HepG2 (cell line): Measurements from ENCODE around the gene LRRC25. TPM values are rescaled to one million over a fixed set of nuclear protein-coding genes. Genes with fewer than 3 reads are reported as not detected.

Experiments
- GLMP ChIP-seq: sonication (generic); formaldehyde crosslinking; IDR thresholded peaks from 2 replicates; pipeline ENCODE4 v1.9.0; 2021; ENCODE audit warnings: missing genetic modification reagents, mild to moderate bottlenecking, borderline replicate concordance
- HES4 ChIP-seq: sonication (generic); formaldehyde crosslinking; IDR thresholded peaks from 2 replicates; pipeline ENCODE4 v1.9.0; 2021; ENCODE audit warnings: mild to moderate bottlenecking, missing genetic modification reagents, borderline replicate concordance
- HNRNPLL ChIP-seq: fragments of 200-400 bp; formaldehyde crosslinking; IDR thresholded peaks from 2 replicates; pipeline ENCODE4 v1.6.1; 2017; ENCODE audit warnings: mild to moderate bottlenecking, low read depth, low read length; ENCODE audit not compliant: poor library complexity, severe bottlenecking
- NBN ChIP-seq: fragments of 450-650 bp; conservative IDR thresholded peaks from 2 replicates; pipeline ENCODE4 v1.6.1; 2017
- NFIC ChIP-seq: IDR thresholded peaks from 2 replicates; pipeline ENCODE4 v1.6.1; 2012; ENCODE audit warnings: mild to moderate bottlenecking, low read length, inconsistent platforms
- NR1H2 ChIP-seq: sonication (generic); formaldehyde crosslinking; IDR thresholded peaks from 2 replicates; pipeline ENCODE4 v1.8.1; 2022; ENCODE audit warnings: low read depth, missing genetic modification reagents, borderline replicate concordance
- SRSF9 ChIP-seq: fragments of 200-400 bp; formaldehyde crosslinking; IDR thresholded peaks from 2 replicates; pipeline ENCODE4 v1.6.1; 2018; ENCODE audit warnings: borderline replicate concordance, mild to moderate bottlenecking, low read depth, low read length; ENCODE audit not compliant: insufficient read depth, poor library complexity, severe bottlenecking
- ZFP62 ChIP-seq: sonication (generic); formaldehyde crosslinking; IDR thresholded peaks from 2 replicates; pipeline ENCODE4 v1.4.0; 2020; ENCODE audit warnings: missing genetic modification reagents
- ZFP91 ChIP-seq: sonication (generic); formaldehyde crosslinking; IDR thresholded peaks from 2 replicates; pipeline ENCODE4 v1.9.0; 2022; ENCODE audit warnings: missing genetic modification reagents, mild to moderate bottlenecking, borderline replicate concordance
- ZNF20 ChIP-seq: sonication (generic); formaldehyde crosslinking; IDR thresholded peaks from 2 replicates; pipeline ENCODE4 v1.4.0; 2020; ENCODE audit warnings: mild to moderate bottlenecking, moderate library complexity, missing genetic modification reagents
- ZNF30 ChIP-seq: sonication (generic); formaldehyde crosslinking; IDR thresholded peaks from 2 replicates; pipeline ENCODE4 v1.5.0; 2020; ENCODE audit warnings: mild to moderate bottlenecking, missing genetic modification reagents
- ZNF530 ChIP-seq: sonication (generic); formaldehyde crosslinking; IDR thresholded peaks from 2 replicates; pipeline ENCODE4 v1.5.0; 2020; ENCODE audit warnings: low read depth, mild to moderate bottlenecking, missing genetic modification reagents
- ZNF552 ChIP-seq: sonication (generic); formaldehyde crosslinking; IDR thresholded peaks from 2 replicates; pipeline ENCODE4 v1.9.0; 2022; ENCODE audit warnings: missing genetic modification reagents, mild to moderate bottlenecking, borderline replicate concordance
- ZNF598 ChIP-seq: sonication (generic); formaldehyde crosslinking; IDR thresholded peaks from 2 replicates; pipeline ENCODE4 v1.5.1; 2020; ENCODE audit warnings: mild to moderate bottlenecking, missing genetic modification reagents, borderline replicate concordance
- ZNF672 ChIP-seq: sonication (generic); formaldehyde crosslinking; IDR thresholded peaks from 2 replicates; pipeline ENCODE4 v1.8.1; 2022; ENCODE audit warnings: missing genetic modification reagents
- ZNF737 ChIP-seq: sonication (generic); formaldehyde crosslinking; IDR thresholded peaks from 2 replicates; pipeline ENCODE4 v1.5.0; 2020; ENCODE audit warnings: missing genetic modification reagents, mild to moderate bottlenecking, borderline replicate concordance
- ZNF746 ChIP-seq: sonication (generic); formaldehyde crosslinking; IDR thresholded peaks from 2 replicates; pipeline ENCODE4 v1.8.0; 2022; ENCODE audit warnings: mild to moderate bottlenecking, missing genetic modification reagents
- ZNF891 ChIP-seq: sonication (generic); formaldehyde crosslinking; IDR thresholded peaks from 2 replicates; pipeline ENCODE4 v1.5.0; 2020; ENCODE audit warnings: mild to moderate bottlenecking, missing genetic modification reagents
- ZSCAN9 ChIP-seq: IDR thresholded peaks from 2 replicates; pipeline ENCODE4 v1.6.1; 2016; ENCODE audit warnings: borderline replicate concordance
- polyA plus RNA-seq, 8 experiments: library from polyadenylated mRNA; depleted of rRNA in 3 of 8; stranded (reverse) in 7 of 8; unstranded in 1 of 8; fragments of >200 nt; fragmentation: Illumina TruSeq in 4 of 8; extraction: Trizol in 4 of 8; gene quantifications; 2 replicates each; pipeline versions ENCODE4 v1.2.1 to v1.2.3, GENCODE V29; 2011 to 2016; ENCODE audit warnings: low read depth in 4 of 8, missing spikeins in 1 of 8, mixed read lengths in 1 of 8; ENCODE audit not compliant: insufficient read depth in 1 of 8
- total RNA-seq, 5 experiments: library from RNA; depleted of rRNA; stranded (reverse); fragments of >200 nt; fragmentation: Illumina TruSeq; extraction: Trizol; gene quantifications; 2 replicates each; pipeline ENCODE4 v1.2.3, GENCODE V29; 2016; ENCODE audit warnings: low read depth in 1 of 5
- TF ChIP-seq, protein P1 (sequence below): sonication (generic); formaldehyde crosslinking; IDR thresholded peaks from 2 replicates; pipeline ENCODE4 v1.8.1; 2023; ENCODE audit warnings: mild to moderate bottlenecking, inconsistent platforms, moderate library complexity, missing genetic modification reagents, borderline replicate concordance
- TF ChIP-seq, protein P2 (sequence below): sonication (generic); formaldehyde crosslinking; IDR thresholded peaks from 2 replicates; pipeline ENCODE4 v1.4.0; 2020; ENCODE audit warnings: low read depth, mild to moderate bottlenecking, missing genetic modification reagents
- TF ChIP-seq, protein P3 (sequence below): sonication (generic); formaldehyde crosslinking; conservative IDR thresholded peaks from 2 replicates; pipeline ENCODE4 v1.4.0; 2020; ENCODE audit warnings: missing genetic modification reagents

The LRRC25 gene
- total and polyA plus RNA-seq, 2 of the 13 experiments (the other 11 are each of a cell fraction or from before 2014, with no cell fraction given): 0.13 to 0.53 TPM

DNA sequence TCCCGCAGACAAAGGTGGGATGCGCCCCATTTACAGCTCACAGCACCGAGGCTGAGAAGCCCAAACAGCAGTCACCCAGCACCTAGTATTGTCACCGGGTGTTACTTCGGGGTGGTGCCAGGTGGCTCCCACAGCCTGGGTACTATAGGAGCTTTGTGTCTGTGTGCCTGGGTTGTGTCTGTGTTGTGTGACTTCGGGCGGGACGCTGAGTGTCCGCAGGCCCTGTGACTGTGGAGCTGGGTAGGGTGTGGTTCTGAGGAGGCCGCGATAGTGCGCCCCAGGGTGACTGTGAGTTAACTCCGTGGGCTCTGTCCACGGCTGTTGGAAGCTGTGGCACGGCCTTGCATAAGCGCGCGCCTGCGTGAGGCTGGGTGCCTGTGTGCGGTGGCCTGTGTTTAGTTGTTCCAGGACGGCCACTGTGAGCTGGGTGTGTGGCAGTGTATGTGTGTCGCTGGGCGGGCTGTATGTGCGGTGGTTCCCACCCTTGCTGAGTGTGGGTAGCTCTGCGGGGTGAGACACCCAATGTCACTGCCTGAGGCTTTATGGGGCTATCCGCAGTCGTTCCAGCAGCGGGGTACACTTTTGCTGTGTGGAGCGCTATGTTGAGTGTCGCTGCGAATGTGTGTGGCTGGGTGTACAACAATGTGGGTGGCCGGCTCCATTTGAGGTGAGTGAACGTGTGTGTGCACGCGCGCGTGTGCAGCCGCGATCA, 21.2 kb upstream of the LRRC25 start (continued):
- no peak for TF ChIP-seq ZNF552
- TF ChIP-seq NBN: no peak
- TF ChIP-seq HES4: no peak; the same call in 1 of the 2 replicates
- TF ChIP-seq GLMP (CRISPR knock-in tag): no peak
- TF ChIP-seq NR1H2: no peak
- 0 out of 2 replicates have a peak, but pooled peaks have one; percentile 26 for TF ChIP-seq ZNF672 (CRISPR knock-in tag)
- TF ChIP-seq, protein P1, sequence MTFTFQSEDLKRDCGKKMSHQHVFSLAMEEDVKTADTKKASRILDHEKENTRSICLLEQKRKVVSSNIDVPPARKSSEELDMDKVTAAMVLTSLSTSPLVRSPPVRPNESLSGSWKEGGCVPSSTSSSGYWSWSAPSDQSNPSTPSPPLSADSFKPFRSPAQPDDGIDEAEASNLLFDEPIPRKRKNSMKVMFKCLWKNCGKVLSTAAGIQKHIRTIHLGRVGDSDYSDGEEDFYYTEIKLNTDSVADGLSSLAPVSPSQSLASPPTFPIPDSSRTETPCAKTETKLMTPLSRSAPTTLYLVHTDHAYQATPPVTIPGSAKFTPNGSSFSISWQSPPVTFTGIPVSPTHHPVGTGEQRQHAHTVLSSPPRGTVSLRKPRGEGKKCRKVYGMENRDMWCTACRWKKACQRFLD (CRISPR knock-in tag): 0 out of 2 replicates have a peak, but pooled peaks have one; percentile 31
- no peak for TF ChIP-seq NFIC
- no peak for TF ChIP-seq ZNF30 (CRISPR knock-in tag)
- no peak for TF ChIP-seq ZFP62 (CRISPR knock-in tag)
- 0 out of 2 replicates have a peak, but pooled peaks have one; percentile 79 for TF ChIP-seq ZNF737 (CRISPR knock-in tag)
- TF ChIP-seq ZNF598 (CRISPR knock-in tag): peak; percentile 42; the same call in 1 of the 2 replicates
- no peak for TF ChIP-seq ZNF530
- TF ChIP-seq ZNF20 (CRISPR knock-in tag): no peak
- TF ChIP-seq HNRNPLL: no peak
- no peak for TF ChIP-seq ZNF891 (CRISPR knock-in tag)
- no peak for TF ChIP-seq SRSF9
- peak; percentile 42; the same call in 1 of the 2 replicates for TF ChIP-seq ZNF746 (CRISPR knock-in tag)
- TF ChIP-seq ZSCAN9: no peak
- peak; percentile 36; the same call in 1 of the 2 replicates for TF ChIP-seq ZFP91 (CRISPR knock-in tag)
- TF ChIP-seq, protein P2, sequence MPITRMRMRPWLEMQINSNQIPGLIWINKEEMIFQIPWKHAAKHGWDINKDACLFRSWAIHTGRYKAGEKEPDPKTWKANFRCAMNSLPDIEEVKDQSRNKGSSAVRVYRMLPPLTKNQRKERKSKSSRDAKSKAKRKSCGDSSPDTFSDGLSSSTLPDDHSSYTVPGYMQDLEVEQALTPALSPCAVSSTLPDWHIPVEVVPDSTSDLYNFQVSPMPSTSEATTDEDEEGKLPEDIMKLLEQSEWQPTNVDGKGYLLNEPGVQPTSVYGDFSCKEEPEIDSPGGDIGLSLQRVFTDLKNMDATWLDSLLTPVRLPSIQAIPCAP (CRISPR knock-in tag): no peak
- TF ChIP-seq, protein P3, sequence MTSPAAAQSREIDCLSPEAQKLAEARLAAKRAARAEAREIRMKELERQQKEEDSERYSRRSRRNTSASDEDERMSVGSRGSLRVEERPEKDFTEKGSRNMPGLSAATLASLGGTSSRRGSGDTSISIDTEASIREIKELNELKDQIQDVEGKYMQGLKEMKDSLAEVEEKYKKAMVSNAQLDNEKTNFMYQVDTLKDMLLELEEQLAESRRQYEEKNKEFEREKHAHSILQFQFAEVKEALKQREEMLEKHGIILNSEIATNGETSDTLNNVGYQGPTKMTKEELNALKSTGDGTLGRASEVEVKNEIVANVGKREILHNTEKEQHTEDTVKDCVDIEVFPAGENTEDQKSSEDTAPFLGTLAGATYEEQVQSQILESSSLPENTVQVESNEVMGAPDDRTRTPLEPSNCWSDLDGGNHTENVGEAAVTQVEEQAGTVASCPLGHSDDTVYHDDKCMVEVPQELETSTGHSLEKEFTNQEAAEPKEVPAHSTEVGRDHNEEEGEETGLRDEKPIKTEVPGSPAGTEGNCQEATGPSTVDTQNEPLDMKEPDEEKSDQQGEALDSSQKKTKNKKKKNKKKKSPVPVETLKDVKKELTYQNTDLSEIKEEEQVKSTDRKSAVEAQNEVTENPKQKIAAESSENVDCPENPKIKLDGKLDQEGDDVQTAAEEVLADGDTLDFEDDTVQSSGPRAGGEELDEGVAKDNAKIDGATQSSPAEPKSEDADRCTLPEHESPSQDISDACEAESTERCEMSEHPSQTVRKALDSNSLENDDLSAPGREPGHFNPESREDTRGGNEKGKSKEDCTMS (CRISPR knock-in tag): no peak
